ENCODE measurements around the gene SLC29A2. TPM values are rescaled to one million over a fixed set of nuclear protein-coding genes. Genes with fewer than 3 reads are reported as not detected.
A peak's percentile ranks its signal among the peaks of the same experiment; 100 is the strongest.

The SLC29A2 gene
- total RNA-seq, 1 donor from 2014 or later = 10.6 TPM

DNA sequence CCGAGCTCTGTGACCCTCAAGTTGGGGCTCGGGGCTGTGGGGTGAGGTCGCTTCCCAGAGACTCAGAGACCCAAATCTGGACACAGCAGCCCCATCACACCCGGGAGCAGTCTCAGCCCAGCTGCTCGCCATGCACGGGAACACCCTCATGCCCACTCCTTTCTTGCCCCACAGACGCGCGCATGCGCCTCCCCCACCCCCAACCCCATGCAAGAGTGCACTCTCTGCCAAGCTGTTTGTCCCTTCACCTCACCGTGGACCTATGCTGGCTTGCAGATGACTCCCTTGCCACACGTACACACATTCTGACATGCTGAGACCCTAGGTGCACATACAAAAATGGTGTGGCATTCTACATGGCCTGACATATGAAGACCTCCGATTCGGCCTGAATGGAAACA, 54.2 kb downstream of the SLC29A2 start:
- intact Hi-C loops (cut with DNase I) = no loop called here
- TF ChIP-seq, protein P1, sequence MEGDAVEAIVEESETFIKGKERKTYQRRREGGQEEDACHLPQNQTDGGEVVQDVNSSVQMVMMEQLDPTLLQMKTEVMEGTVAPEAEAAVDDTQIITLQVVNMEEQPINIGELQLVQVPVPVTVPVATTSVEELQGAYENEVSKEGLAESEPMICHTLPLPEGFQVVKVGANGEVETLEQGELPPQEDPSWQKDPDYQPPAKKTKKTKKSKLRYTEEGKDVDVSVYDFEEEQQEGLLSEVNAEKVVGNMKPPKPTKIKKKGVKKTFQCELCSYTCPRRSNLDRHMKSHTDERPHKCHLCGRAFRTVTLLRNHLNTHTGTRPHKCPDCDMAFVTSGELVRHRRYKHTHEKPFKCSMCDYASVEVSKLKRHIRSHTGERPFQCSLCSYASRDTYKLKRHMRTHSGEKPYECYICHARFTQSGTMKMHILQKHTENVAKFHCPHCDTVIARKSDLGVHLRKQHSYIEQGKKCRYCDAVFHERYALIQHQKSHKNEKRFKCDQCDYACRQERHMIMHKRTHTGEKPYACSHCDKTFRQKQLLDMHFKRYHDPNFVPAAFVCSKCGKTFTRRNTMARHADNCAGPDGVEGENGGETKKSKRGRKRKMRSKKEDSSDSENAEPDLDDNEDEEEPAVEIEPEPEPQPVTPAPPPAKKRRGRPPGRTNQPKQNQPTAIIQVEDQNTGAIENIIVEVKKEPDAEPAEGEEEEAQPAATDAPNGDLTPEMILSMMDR (IDR thresholded peaks at IDR 0.05) = no peak
- H3K27ac ChIP-seq = peak overlapping the region; percentile 65
- peaks cover 44% of the 10 kb centered on the region for H3K4me1 ChIP-seq
- H3K36me3 ChIP-seq = no peaks in the 10 kb centered on the region
- ATAC-seq (no peak), DNase-seq (no peak)
- peak overlapping the region; percentile 59 for H3K4me3 ChIP-seq
- no peaks in the 10 kb centered on the region for H3K9me3 ChIP-seq
- peaks cover 5% of the 10 kb centered on the region for H3K27me3 ChIP-seq (ENCODE audit: low read depth)

GRCh38 chr11:66316849-66317251, 54.7 kb downstream of the SLC29A2 start, which contains the start of gene CD248:
TSS of gene CD248 (minus strand) at chr11:66317044. CDS start at chr11:66317027, 17 bp downstream.
- Histone ChIP-seq H3K36me3 (no peaks in the 10 kb centered on the region), H3K4me1 (peaks cover 44% of the 10 kb centered on the region), H3K27me3 (ENCODE audit: low read depth) (peaks cover 5% of the 10 kb centered on the region), H3K4me3 (peak within 1 kb of the TSS; percentile 59), H3K27ac (peak within 1 kb of the TSS; percentile 65), H3K9me3 (no peaks in the 10 kb centered on the region)
- ATAC-seq = no peak
- DNase-seq = no peak
- intact Hi-C loops (cut with DNase I) = no loop called here
- TF ChIP-seq, protein P1 (IDR thresholded peaks at IDR 0.05) = no peak

GRCh38 chr11:66315921-66316811, 55.4 kb downstream of the SLC29A2 start:
- no peak for ATAC-seq
- peak overlapping the region; percentile 65 for H3K27ac ChIP-seq

DNA sequence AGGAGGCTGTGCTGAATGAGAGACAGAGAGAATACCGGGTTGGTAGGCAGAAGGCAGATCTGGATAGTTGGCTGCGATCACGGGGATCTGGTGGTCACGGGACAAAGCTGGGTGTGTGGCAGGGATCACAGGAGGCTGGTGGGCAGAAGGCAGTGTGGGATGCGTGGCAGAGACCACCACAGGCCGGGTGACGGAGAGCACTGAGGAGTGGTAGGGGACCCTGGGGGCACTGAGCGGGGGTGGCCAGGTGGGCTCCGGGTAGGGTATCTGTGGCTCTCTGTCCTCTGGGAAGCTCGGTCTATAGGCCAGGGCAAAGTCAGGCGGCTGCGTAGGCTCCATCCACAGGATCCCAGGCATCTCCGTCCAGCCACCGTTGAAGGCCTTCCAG, 56.1 kb downstream of the SLC29A2 start:
- TF ChIP-seq, protein P1 (IDR thresholded peaks at IDR 0.05) = no peak
- Histone ChIP-seq H3K27ac (peak overlapping the region; percentile 65), H3K27me3 (ENCODE audit: low read depth) (peaks cover 5% of the 10 kb centered on the region), H3K4me3 (peak overlapping the region; percentile 59), H3K9me3 (no peaks in the 10 kb centered on the region), H3K36me3 (no peaks in the 10 kb centered on the region), H3K4me1 (peaks cover 44% of the 10 kb centered on the region)
- ATAC-seq (no peak), DNase-seq (no peak)
- intact Hi-C loops (cut with DNase I) = no loop called here

More at GRCh38 chr11:66315921-66316811, 55.4 kb downstream of the SLC29A2 start:
- TF ChIP-seq, protein P1 (IDR thresholded peaks at IDR 0.05) = no peak
- Histone ChIP-seq H3K27me3 (ENCODE audit: low read depth) (peaks cover 5% of the 10 kb centered on the region), H3K4me3 (peak overlapping the region; percentile 59), H3K9me3 (no peaks in the 10 kb centered on the region), H3K36me3 (no peaks in the 10 kb centered on the region), H3K4me1 (peaks cover 44% of the 10 kb centered on the region)
- no peak for DNase-seq
- intact Hi-C loops (cut with DNase I) = no loop called here

- TF ChIP-seq, protein P1 (IDR thresholded peaks at IDR 0.05) = no peak
- H3K4me1 ChIP-seq = peaks cover 44% of the 10 kb centered on the region
- peak overlapping the region; percentile 88 for H3K27ac ChIP-seq
- DNase-seq (no peak), ATAC-seq (no peak)
- peak overlapping the region; percentile 59 for H3K4me3 ChIP-seq
- H3K9me3 ChIP-seq = no peaks in the 10 kb centered on the region
- intact Hi-C loops (cut with DNase I) = no loop called here
- peaks cover 5% of the 10 kb centered on the region for H3K27me3 ChIP-seq (ENCODE audit: low read depth)
- H3K36me3 ChIP-seq = no peaks in the 10 kb centered on the region
These were observed 56.7 kb downstream of the SLC29A2 start for GRCh38 chr11:66314561-66315497.
